Erythroblast (primary cell): ENCODE results near the gene BRIP1.
"Not testable (repeated sequence)": the region's sequence is repeated elsewhere in the genome, so short reads cannot be mapped to it uniquely, and the experiment has no call there.

ENCODE experiments used
- GATA1 ChIP-seq: IDR thresholded peaks from 2 replicates; pipeline ENCODE4 v1.6.1; 2011; ENCODE audit warnings: low read depth, mild to moderate bottlenecking, control low read depth, low read length, moderate library complexity
- POLR2A ChIP-seq: IDR thresholded peaks from 2 replicates; pipeline ENCODE4 v1.6.1; 2011; ENCODE audit warnings: mild to moderate bottlenecking, low read length

DNA sequence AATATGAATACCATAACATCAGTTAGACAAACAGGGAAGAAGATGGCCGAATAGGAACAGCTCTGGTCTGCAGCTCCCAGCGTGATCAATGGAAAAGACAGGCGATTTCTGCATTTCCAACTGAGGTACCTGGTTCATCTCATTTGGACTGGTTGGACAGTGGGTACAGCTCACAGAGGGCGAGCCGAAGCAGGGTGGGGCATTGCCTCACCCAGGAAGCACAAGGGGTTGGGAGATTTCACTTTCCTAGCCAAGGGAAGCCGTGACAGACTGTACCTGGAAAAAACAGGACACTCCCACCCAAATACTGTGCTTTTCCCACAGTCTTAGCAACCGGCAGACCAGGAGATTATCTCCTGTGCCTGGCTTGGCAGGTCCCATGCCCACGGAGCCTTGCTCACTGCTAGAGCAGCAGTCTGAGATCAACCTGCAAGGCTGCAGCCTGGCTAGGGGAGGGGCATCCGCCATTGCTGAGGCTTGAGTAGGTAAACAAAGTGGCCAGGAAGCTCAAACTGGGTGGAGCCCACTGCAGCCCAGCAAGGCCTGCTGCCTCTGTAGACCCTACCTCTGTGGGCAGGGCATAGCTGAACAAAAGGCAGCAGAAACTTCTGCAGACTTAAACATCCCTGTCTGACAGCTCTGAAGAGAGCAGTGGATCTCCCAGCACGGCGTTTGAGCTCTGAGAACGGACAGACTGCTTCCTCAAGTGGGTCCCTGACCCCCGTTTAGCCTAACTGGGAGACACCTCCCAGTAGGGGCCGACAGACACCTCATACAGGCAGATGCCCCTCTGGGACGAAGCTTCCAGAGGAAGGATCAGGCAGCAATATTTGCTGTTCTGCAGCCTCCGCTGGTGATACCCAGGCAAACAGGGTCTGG is 190.1 kb downstream of the BRIP1 start:
- TF ChIP-seq POLR2A, GATA1: not testable (repeated sequence)
